Measurements from ENCODE around the gene LDB1. TPM values are rescaled to one million over a fixed set of nuclear protein-coding genes. Genes with fewer than 3 reads are reported as not detected.

Gene LDB1
- total RNA-seq, 4 donors from 2014 or later: 31.9 to 81.9 (median 54.1) TPM

DNA sequence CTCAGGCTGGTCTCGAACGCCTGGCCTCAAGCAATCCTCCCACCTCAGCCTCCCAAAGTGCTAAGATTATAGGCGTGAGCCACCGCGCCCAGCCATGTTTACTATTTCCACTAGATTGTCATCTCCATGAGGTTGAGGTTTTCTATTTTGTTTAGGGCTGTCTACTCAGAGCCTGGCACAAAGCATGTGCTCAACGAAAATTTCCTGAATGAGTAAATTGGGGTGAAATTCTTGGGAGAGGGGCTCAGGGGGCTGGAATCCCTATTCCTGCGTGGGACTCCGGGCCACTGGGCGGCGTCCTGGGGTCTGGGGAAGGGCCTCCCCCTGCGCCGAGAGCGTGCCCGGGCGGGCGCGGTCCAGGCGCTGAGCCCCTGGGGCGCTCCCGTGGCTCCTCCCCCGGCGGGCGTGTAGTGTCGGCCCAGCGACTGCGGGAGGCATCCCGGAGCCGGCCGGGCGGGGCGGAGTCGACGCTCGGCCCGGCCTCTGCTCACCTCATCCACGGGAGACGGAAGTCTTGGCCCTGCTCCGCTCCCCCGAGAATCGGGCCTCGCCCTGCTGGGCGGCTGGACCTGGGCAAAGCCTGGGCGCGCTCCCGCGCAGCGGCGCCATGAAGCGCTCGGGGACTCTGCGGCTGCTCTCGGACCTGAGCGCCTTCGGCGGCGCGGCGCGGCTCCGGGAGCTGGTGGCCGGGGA lies 55.2 kb downstream of the LDB1 start, which contains the start of gene HPS6:
Gene HPS6, plus strand, starts transcription at position 482 of the 693 bp plus-strand sequence. Its CDS starts 126 bp downstream, at position 608.
- no peak for TF ChIP-seq EP300 (IDR thresholded peaks at IDR 0.05; ENCODE audit: low read depth)
- peak; percentile 93 for TF ChIP-seq POLR2A (IDR thresholded peaks at IDR 0.05)
- TF ChIP-seq, protein P1, sequence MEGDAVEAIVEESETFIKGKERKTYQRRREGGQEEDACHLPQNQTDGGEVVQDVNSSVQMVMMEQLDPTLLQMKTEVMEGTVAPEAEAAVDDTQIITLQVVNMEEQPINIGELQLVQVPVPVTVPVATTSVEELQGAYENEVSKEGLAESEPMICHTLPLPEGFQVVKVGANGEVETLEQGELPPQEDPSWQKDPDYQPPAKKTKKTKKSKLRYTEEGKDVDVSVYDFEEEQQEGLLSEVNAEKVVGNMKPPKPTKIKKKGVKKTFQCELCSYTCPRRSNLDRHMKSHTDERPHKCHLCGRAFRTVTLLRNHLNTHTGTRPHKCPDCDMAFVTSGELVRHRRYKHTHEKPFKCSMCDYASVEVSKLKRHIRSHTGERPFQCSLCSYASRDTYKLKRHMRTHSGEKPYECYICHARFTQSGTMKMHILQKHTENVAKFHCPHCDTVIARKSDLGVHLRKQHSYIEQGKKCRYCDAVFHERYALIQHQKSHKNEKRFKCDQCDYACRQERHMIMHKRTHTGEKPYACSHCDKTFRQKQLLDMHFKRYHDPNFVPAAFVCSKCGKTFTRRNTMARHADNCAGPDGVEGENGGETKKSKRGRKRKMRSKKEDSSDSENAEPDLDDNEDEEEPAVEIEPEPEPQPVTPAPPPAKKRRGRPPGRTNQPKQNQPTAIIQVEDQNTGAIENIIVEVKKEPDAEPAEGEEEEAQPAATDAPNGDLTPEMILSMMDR (IDR thresholded peaks at IDR 0.05): peak in 2 of 5 experiments; percentile 20 to 24
- TF ChIP-seq POLR2AphosphoS5 (IDR thresholded peaks at IDR 0.05): peak; percentile 76 to 95 (median 92)
- H3K4me1 ChIP-seq: peaks cover 15 to 35% (median 19%) of the 10 kb centered on the region in 4 donors
- H3K27me3 ChIP-seq: no peaks in the 10 kb centered on the region
- intact Hi-C loops (cut with DNase I; ENCODE audit: low total_unique reads): no loop called here
- 0 to 1% methylated on average over 2 to 44 of the region's 61 CpGs for WGBS, 2 donors (ENCODE audit: low coverage in 1 of 2)
- no peaks in the 10 kb centered on the region for H3K9me3 ChIP-seq
- peak; percentile 95 for DNase-seq
- no peaks in the 10 kb centered on the region for H3K36me3 ChIP-seq
- peak within 1 kb of the TSS; percentile 86 to 99 (median 90) for H3K4me3 ChIP-seq
- in situ Hi-C loops (cut with MboI; ENCODE audit: low pct_ligation_motif_present in 1 of 4, low pct_unique_long_range_greater_than_20kb in 1 of 4, low sequenced_read_pairs in 3 of 4): no loop called here
- H3K27ac ChIP-seq: peak within 1 kb of the TSS; percentile 96 to 98 (median 96)

DNA sequence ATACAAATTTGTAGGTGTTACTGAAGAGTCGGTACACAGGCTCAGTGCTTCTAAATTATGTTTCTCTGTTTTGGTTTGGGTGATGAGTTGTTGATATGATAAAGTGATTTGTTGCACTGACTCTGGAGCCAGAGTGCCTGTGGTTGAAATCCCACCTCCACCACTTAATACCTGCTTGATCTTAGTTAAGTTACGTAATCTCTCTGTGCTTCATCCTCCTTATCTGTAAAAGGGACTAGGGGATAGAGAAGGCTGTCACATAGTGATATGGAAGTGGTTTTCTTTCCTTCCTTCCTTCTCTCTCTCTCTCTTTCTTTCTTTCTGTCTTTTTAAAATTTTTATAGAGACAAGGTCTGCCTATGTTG lies 55.7 kb downstream of the LDB1 start:
- peak overlapping the region in 3 of 4 donors; percentile 86 to 99 (median 92) for H3K4me3 ChIP-seq
- in situ Hi-C loops (cut with MboI; ENCODE audit: low pct_ligation_motif_present in 1 of 4, low pct_unique_long_range_greater_than_20kb in 1 of 4, low sequenced_read_pairs in 3 of 4) (no loop called here), intact Hi-C loops (cut with DNase I; ENCODE audit: low total_unique reads) (no loop called here)
- WGBS, 2 donors (ENCODE audit: low coverage in 1 of 2): 76 to 100% methylated on average over 1 to 2 of the region's 2 CpGs
- TF ChIP-seq POLR2AphosphoS5 (IDR thresholded peaks at IDR 0.05) (no peak), POLR2A (IDR thresholded peaks at IDR 0.05) (no peak), EP300 (IDR thresholded peaks at IDR 0.05; ENCODE audit: low read depth) (no peak)
- TF ChIP-seq, protein P1 (IDR thresholded peaks at IDR 0.05): no peak
- H3K9me3 ChIP-seq: no peaks in the 10 kb centered on the region
- H3K36me3 ChIP-seq: no peaks in the 10 kb centered on the region
- no peak for DNase-seq
- H3K4me1 ChIP-seq: peaks cover 15 to 35% (median 19%) of the 10 kb centered on the region in 4 donors
- H3K27me3 ChIP-seq: no peaks in the 10 kb centered on the region
- H3K27ac ChIP-seq: peak overlapping the region; percentile 96 to 98 (median 96)

DNA sequence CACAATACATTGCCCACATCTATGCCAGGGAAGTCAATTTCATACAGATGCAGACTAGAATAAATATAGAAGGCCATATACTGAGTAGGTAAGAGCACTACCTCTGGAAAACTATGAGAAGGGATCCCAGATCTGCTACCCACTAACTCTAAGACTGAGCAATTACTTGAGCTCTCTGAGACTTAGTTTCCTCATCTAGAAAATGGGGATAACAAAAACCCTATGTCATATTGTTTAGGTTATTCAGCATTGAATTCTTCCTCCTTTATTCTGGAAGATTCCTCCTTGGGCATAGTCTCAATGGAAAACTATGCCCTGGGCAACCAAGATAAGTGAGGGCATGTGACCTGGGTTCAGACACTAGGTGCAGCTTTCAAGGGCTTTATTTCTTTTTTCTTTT lies 60.2 kb downstream of the LDB1 start:
- H3K9me3 ChIP-seq: no peaks in the 10 kb centered on the region
- no peak overlapping the region for H3K4me3 ChIP-seq
- H3K27ac ChIP-seq: no peak overlapping the region
- in situ Hi-C loops (cut with MboI; ENCODE audit: low pct_ligation_motif_present in 1 of 4, low pct_unique_long_range_greater_than_20kb in 1 of 4, low sequenced_read_pairs in 3 of 4) (no loop called here), intact Hi-C loops (cut with DNase I; ENCODE audit: low total_unique reads) (no loop called here)
- DNase-seq: no peak
- H3K27me3 ChIP-seq: no peaks in the 10 kb centered on the region
- H3K4me1 ChIP-seq: peaks cover under 1 to 11% (median 2%) of the 10 kb centered on the region in 4 donors
- H3K36me3 ChIP-seq: no peaks in the 10 kb centered on the region
- TF ChIP-seq POLR2A (IDR thresholded peaks at IDR 0.05) (no peak), POLR2AphosphoS5 (IDR thresholded peaks at IDR 0.05) (no peak), EP300 (IDR thresholded peaks at IDR 0.05; ENCODE audit: low read depth) (no peak)
- TF ChIP-seq, protein P1 (IDR thresholded peaks at IDR 0.05): no peak

Small RNAs within 50 kb of the gene (small RNA-seq; reads per million reads assigned to genes)
- gene AL500527.1: 0 reads per million in 4 donors
- gene AL500527.2: 0 to 0.12 (median 0) reads per million in 4 donors

Other genes with a start within 250 kb of the LDB1 start
- 10 to 100 TPM; 11.5 to 29.7 (median 19.5) TPM for gene ARMH3, start 64.2 kb downstream of the LDB1 start, total RNA-seq
- 10 to 100 TPM; 17.1 to 30.9 (median 23.8) TPM for gene HPS6, start 55.0 kb downstream of the LDB1 start, total RNA-seq
- gene PPRC1, start 12.7 kb upstream of the LDB1 start, total RNA-seq: 10 to 100 TPM in 3 of 4 donors, 1 to 10 TPM in 1; 7.5 to 62.7 (median 13.7) TPM
- gene NOLC1, start 32.0 kb upstream of the LDB1 start, total RNA-seq: 100 to 1,000 TPM in 1 of 4 donors, 10 to 100 TPM in 3; 19.1 to 119 (median 35.6) TPM
- gene ELOVL3, start 105.9 kb upstream of the LDB1 start, total RNA-seq: not detected
- gene PITX3, start 121.1 kb upstream of the LDB1 start, total RNA-seq: not detected
- 10 to 100 TPM; 60.5 to 97.6 (median 67.5) TPM for gene GBF1, start 125.2 kb upstream of the LDB1 start, total RNA-seq